Right lobe of liver (tissue), 6 donors: Measurements from ENCODE around the gene ARPC2. TPM values are rescaled to one million over a fixed set of nuclear protein-coding genes. Genes with fewer than 3 reads are reported as not detected.

ENCODE experiments used
- ATAC-seq, 4 donors: fragments of 200-7000 bp; cut with Tn5 transposase; one replicate each; pipeline ENCODE4 v1.9.1; 2020; ENCODE audit warnings: mild to moderate bottlenecking in 4 of 4, moderate library complexity in 4 of 4
- DNase-seq, 3 donors: peaks; one replicate each; pipeline ENCODE4 v3.0.0-alpha.2; 2020
- H3K27ac ChIP-seq, 3 donors: fragments of 200-600 bp; one replicate each; pipeline ENCODE4 v1.8.0; 2022
- H3K27me3 ChIP-seq, 2 donors: fragments of 200-600 bp; one replicate each; pipeline ENCODE4 v1.8.0; 2022
- H3K36me3 ChIP-seq, 4 donors: fragments of 200-600 bp; sonication (generic) in 1 of 4; one replicate each; pipeline versions ENCODE4 v1.5.1 to v1.8.0; 2017 to 2022; ENCODE audit warnings: control low read depth in 1 of 4
- H3K4me1 ChIP-seq, 4 donors: fragments of 200-600 bp; sonication (generic) in 1 of 4; one replicate each; pipeline versions ENCODE4 v1.5.1 to v1.8.0; 2017 to 2022; ENCODE audit warnings: control low read depth in 1 of 4
- H3K4me3 ChIP-seq, 3 donors: fragments of 200-600 bp; one replicate each; pipeline ENCODE4 v1.8.0; 2022
- H3K9me3 ChIP-seq, 4 donors: fragments of 200-600 bp; sonication (generic) in 1 of 4; one replicate each; pipeline versions ENCODE4 v1.5.1 to v1.8.0; 2017 to 2022; ENCODE audit warnings: control low read depth in 1 of 4
- CTCF ChIP-seq, 4 donors: fragments of 200-600 bp in 3 of 4; fragments of 450-650 bp in 1 of 4; IDR thresholded peaks; one replicate each; pipeline versions ENCODE4 v1.5.1 to v1.8.0; 2016 to 2022; ENCODE audit warnings: antibody characterized with exemption in 4 of 4, mild to moderate bottlenecking in 2 of 4
- POLR2A ChIP-seq: fragments of 450-650 bp; IDR thresholded peaks from one replicate; pipeline ENCODE4 v1.6.1; 2017; ENCODE audit warnings: antibody characterized with exemption, mild to moderate bottlenecking
- whole genome bisulfite sequencing: methylation state at CpG from one replicate; pipeline ENCODE4 v1.1.6; 2018; ENCODE audit warnings: low coverage, low lambda C conversion rate; ENCODE audit not compliant: insufficient coverage; ENCODE audit errors: missing lambda C conversion rate; 5-methylcytosine and 5-hydroxymethylcytosine counted together
- intact Hi-C, 2 donors: fragments of 100-400 bp; cut with DNase I; formaldehyde crosslinking; loops; one replicate each; pipeline versions ENCODE4 v1.11.2 to v1.14.1; 2022
- total RNA-seq, 6 experiments: library from RNA; depleted of rRNA in 2 of 6; stranded (reverse); fragments of >200 nt in 2 of 6; fragmentation: NEBNext Ultra II Directional in 3 of 6; extraction: Animal tissue kit (Norgen Biotek cat#: 25700) in 3 of 6; gene quantifications; one replicate each; pipeline versions ENCODE4 v1.1.0 to v1.2.4, GENCODE V29; 2016 to 2023
- donor health status: DM: no; HTN: yes; CAD: no.
- donor health status: DM: no; HTN: no; CAD: no.
- donor health status: DM: no; HTN: no; CAD: no.
- donor health status: DM: no; HTN: yes; CAD: no.
- donor health status: DM: no; HTN: yes; CAD: no.

The ARPC2 gene
- total RNA-seq, 6 experiments from 2014 or later: 54.9 to 110 (median 78.1) TPM

- ATAC-seq (no peak), DNase-seq (no peak)
- TF ChIP-seq POLR2A (no peak), CTCF (IDR thresholded peaks at IDR 0.05) (no peak)
- intact Hi-C loops: no loop called here
- Histone ChIP-seq H3K9me3 (no peaks in the 10 kb centered on the region), H3K4me3 (no peak overlapping the region), H3K27ac (no peak overlapping the region), H3K4me1 (no peaks in the 10 kb centered on the region), H3K36me3 (peaks cover 11 to 55% (median 35%) of the 10 kb centered on the region in 4 donors), H3K27me3 (no peaks in the 10 kb centered on the region)
- WGBS: 62% methylated on average over 6 of the region's 6 CpGs
Observed at GRCh38 chr2:218255446-218255845, 38.5 kb downstream of the ARPC2 start.

DNA sequence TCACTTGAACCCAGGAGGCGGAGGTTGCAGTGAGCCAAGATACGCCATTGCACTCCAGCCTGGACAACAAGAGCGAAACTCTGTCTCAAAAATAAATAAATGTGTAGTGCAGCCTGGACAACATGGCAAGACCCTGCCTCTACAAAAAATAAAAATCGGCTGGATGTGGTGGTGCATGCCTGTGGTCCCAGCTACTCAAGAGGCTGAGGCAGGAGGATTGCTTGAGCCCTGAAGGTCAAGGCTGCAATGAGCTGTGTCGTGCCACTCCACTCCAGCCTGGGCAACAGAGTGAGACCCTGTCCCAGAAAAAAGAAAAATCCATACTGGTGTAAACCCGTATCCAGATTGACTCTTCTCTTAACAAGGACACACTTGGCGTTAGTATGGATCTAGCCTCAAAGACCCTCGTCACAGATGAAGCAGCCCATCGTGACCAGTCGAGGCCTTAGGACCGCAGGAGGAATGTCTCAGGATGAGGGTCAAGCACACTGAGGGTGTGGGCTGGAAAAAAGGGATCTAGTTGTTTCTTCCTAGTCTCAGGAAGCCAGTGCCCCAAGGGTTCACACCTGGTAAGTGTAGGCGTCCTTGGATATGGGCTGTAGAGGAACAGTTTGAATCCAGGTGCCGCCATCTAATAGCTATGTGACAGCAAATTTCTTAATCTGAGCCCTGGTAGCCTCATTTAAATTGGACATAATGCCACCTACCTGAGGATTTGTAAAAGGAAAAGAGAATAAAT, 39.8 kb downstream of the ARPC2 start:
- peaks cover 0 to 3% (median 0%) of the 10 kb centered on the region in 4 donors for H3K4me1 ChIP-seq
- intact Hi-C loops: no loop called here
- TF ChIP-seq CTCF (IDR thresholded peaks at IDR 0.05): no peak
- no peak for TF ChIP-seq POLR2A
- DNase-seq: peak in 1 of 3 donors; percentile 24
- WGBS: 94% methylated on average over 12 of the region's 13 CpGs
- no peak overlapping the region for H3K27ac ChIP-seq
- no peak overlapping the region for H3K4me3 ChIP-seq
- ATAC-seq: no peak
- no peaks in the 10 kb centered on the region for H3K9me3 ChIP-seq
- H3K27me3 ChIP-seq: no peaks in the 10 kb centered on the region
- H3K36me3 ChIP-seq: peaks cover 7 to 42% (median 29%) of the 10 kb centered on the region in 4 donors

DNA sequence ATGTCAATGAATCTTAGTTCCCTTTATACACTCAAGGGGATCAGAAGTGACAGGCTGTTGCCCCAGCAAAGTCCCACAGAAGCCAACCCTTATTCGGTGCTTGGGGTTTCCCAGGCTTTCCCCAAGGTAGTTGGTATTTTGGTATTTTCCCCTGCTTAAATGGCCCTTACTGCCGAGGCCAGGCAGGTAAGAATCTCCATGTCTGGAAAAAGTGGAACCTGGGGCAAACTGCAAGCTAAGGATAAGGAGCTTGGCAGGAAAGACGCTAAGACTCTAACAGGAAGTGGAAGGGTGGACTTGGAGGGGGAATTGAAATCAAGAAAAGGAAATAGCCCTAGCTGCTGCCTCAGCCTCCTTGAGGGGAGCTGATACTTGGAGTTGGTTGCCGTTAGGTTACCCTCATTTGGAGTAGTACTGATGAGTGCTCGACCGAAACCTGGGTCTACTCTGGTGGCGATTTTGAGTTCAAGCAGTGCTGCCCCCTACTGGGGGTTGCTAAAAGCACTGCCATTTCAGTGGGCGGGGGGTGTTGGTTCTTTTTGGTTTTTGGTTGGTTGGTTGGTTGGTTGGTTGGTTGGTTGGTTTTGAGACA, 40.5 kb downstream of the ARPC2 start:
- ATAC-seq: peak; percentile 30 to 66 (median 40)
- Histone ChIP-seq H3K36me3 (peaks cover 3 to 35% (median 23%) of the 10 kb centered on the region in 4 donors), H3K9me3 (no peaks in the 10 kb centered on the region), H3K27me3 (no peaks in the 10 kb centered on the region), H3K4me1 (peaks cover 0 to 3% (median 0%) of the 10 kb centered on the region in 4 donors), H3K27ac (no peak overlapping the region), H3K4me3 (no peak overlapping the region)
- peak; percentile 23 to 46 (median 30) for TF ChIP-seq CTCF (IDR thresholded peaks at IDR 0.05)
- TF ChIP-seq POLR2A: no peak
- intact Hi-C loops: no loop called here
- DNase-seq: no peak
- WGBS: 53% methylated on average over 8 of the region's 8 CpGs

DNA sequence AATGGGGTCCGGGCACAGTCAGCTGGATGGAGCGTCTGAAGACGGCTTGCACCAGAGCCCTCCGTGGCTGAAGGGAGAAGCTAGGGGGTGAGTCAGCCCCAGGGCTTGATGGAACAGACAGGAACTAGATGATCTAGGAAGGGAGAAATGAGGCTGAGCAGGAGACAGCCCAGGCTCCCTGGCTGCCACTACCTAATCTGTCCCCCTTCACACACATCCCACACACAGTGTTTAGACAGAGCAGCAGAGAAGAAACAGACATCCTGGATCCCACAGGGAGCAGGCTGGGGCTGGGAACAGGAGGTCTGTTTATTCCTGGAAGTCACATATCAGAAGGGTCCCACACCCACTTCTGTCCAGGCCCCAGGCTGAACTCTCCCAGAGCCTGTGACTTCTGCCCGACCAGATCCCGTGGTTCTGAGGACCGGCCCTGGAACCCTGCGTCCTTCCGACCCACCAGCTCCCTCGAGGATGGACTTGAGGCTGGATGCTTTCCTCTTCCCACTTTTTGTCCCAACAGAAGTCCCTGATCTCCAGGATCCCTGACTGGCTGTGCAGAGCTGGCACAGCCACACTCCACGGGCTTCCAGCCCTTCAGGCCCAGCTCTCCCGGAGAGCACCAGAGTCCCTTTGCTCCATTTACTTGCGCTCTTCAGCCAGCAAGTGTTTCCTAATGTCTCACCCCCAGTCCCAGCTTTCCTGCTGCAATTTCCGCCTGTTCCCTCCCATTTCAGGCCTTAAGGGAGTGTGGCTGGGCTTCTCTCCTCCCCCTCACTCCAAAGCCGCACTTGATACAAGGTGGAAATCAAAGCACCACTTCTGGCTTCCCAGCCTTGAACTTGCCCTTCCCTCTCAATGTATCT, 42.3 kb downstream of the ARPC2 start:
- H3K36me3 ChIP-seq: peaks cover 0 to 30% (median 11%) of the 10 kb centered on the region in 4 donors
- ATAC-seq: peak; percentile 28 to 61 (median 50)
- H3K4me1 ChIP-seq: peaks cover 0 to 5% (median under 1%) of the 10 kb centered on the region in 4 donors
- H3K9me3 ChIP-seq: no peaks in the 10 kb centered on the region
- H3K27me3 ChIP-seq: no peaks in the 10 kb centered on the region
- 84% methylated on average over 3 of the region's 15 CpGs for WGBS
- H3K27ac ChIP-seq: peak overlapping the region; percentile 8 to 78 (median 51)
- TF ChIP-seq POLR2A (peak; percentile 9), CTCF (IDR thresholded peaks at IDR 0.05) (no peak)
- peak in 1 of 3 donors; percentile 48 for DNase-seq
- no peak overlapping the region for H3K4me3 ChIP-seq
- intact Hi-C loops: no loop called here
